GM23338 (cell line): ENCODE data around the gene TTC33.

ENCODE experiments used
- CREB1 ChIP-seq: fragments of 250-450 bp; sonication (Bioruptor Pico); IDR thresholded peaks from 2 replicates; pipeline ENCODE4 v1.5.0; 2020; ENCODE audit warnings: low read depth, mild to moderate bottlenecking, moderate library complexity
- EZH2 ChIP-seq: fragments of 200-600 bp; sonication (generic); IDR thresholded peaks from one replicate; pipeline ENCODE4 v1.8.0; 2017; ENCODE audit warnings: antibody characterized with exemption, mild to moderate bottlenecking, low read depth; ENCODE audit not compliant: unreplicated experiment
- EZH2phosphoT487 ChIP-seq: fragments of 200-600 bp; sonication (generic); IDR thresholded peaks from one replicate; pipeline ENCODE4 v1.8.1; 2018; ENCODE audit warnings: antibody characterized with exemption; ENCODE audit not compliant: unreplicated experiment
- JUNB ChIP-seq: IDR thresholded peaks from one replicate; pipeline ENCODE4 v1.6.1; 2016; ENCODE audit warnings: antibody characterized with exemption; ENCODE audit not compliant: unreplicated experiment
- NANOG ChIP-seq: IDR thresholded peaks from 2 replicates; pipeline ENCODE4 v1.6.1; 2016; ENCODE audit warnings: antibody characterized with exemption, borderline replicate concordance
- POLR2AphosphoS5 ChIP-seq: IDR thresholded peaks from 2 replicates; pipeline ENCODE4 v1.6.1; 2016; ENCODE audit warnings: antibody characterized with exemption, low read depth
- ZNF114 ChIP-seq: fragments of 250-450 bp; sonication (Bioruptor Pico); IDR thresholded peaks from 2 replicates; pipeline ENCODE4 v1.5.0; 2020; ENCODE audit warnings: mild to moderate bottlenecking, moderate library complexity
- ZNF331 ChIP-seq: fragments of 250-450 bp; sonication (Bioruptor Pico); IDR thresholded peaks from 2 replicates; pipeline ENCODE4 v1.5.0; 2020; ENCODE audit warnings: low read depth, mild to moderate bottlenecking, moderate library complexity
- TF ChIP-seq, protein P1 (sequence below): IDR thresholded peaks from one replicate; pipeline ENCODE4 v1.6.1; 2018; ENCODE audit warnings: antibody characterized with exemption; ENCODE audit not compliant: unreplicated experiment
- TF ChIP-seq, protein P2 (sequence below), 2 experiments: fragments of 200-600 bp in 1 of 2; sonication (generic) in 1 of 2; conservative IDR thresholded peaks; 2 replicates each; pipeline versions ENCODE4 v1.5.1 to v1.6.1; 2016 to 2017; ENCODE audit warnings: antibody characterized with exemption in 2 of 2, low read depth in 2 of 2, mild to moderate bottlenecking in 2 of 2, moderate library complexity in 1 of 2
- TF ChIP-seq, protein P3 (sequence below): fragments of 250-450 bp; sonication (Bioruptor Pico); IDR thresholded peaks from 2 replicates; pipeline ENCODE4 v1.5.0; 2020; ENCODE audit warnings: mild to moderate bottlenecking, moderate library complexity
- TF ChIP-seq, protein P4 (sequence below): IDR thresholded peaks from 2 replicates; pipeline ENCODE4 v1.6.1; 2016; ENCODE audit warnings: antibody characterized with exemption

DNA sequence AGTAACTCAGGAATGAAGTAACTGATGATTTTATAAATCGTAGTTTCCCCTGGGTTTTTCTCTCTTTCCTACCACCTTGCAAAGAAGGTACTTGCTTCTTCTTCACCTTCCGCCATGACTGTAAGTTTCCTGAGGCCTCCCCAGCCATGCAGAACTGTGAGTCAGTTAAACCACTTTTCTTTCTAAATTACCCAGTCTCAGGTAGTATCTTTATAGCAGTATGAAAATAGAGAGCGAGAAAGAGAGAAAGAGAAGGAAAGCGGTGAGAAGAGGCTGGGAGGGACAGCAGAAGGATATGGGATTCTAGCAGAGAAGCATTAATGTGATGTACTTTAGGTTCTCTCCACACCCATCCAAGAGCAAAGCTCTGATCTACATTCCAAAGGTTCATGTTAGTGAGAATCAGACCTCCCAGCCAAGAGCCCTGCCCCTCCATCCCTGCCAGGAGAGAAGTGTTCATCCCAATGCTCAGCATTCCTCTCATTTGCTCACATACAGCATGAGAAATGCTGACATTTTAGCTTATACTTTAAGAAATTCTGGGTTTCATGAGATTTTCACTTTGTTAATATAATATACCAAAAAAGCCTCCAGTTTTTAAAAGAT lies 261.0 kb downstream of the TTC33 start:
- TF ChIP-seq CREB1 (no peak), EZH2phosphoT487 (no peak), JUNB (no peak), POLR2AphosphoS5 (no peak), EZH2 (no peak), NANOG (no peak), ZNF331 (CRISPR knock-in tag) (no peak), ZNF114 (no peak)
- TF ChIP-seq, protein P1, sequence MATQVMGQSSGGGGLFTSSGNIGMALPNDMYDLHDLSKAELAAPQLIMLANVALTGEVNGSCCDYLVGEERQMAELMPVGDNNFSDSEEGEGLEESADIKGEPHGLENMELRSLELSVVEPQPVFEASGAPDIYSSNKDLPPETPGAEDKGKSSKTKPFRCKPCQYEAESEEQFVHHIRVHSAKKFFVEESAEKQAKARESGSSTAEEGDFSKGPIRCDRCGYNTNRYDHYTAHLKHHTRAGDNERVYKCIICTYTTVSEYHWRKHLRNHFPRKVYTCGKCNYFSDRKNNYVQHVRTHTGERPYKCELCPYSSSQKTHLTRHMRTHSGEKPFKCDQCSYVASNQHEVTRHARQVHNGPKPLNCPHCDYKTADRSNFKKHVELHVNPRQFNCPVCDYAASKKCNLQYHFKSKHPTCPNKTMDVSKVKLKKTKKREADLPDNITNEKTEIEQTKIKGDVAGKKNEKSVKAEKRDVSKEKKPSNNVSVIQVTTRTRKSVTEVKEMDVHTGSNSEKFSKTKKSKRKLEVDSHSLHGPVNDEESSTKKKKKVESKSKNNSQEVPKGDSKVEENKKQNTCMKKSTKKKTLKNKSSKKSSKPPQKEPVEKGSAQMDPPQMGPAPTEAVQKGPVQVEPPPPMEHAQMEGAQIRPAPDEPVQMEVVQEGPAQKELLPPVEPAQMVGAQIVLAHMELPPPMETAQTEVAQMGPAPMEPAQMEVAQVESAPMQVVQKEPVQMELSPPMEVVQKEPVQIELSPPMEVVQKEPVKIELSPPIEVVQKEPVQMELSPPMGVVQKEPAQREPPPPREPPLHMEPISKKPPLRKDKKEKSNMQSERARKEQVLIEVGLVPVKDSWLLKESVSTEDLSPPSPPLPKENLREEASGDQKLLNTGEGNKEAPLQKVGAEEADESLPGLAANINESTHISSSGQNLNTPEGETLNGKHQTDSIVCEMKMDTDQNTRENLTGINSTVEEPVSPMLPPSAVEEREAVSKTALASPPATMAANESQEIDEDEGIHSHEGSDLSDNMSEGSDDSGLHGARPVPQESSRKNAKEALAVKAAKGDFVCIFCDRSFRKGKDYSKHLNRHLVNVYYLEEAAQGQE = no peak
- TF ChIP-seq, protein P2, sequence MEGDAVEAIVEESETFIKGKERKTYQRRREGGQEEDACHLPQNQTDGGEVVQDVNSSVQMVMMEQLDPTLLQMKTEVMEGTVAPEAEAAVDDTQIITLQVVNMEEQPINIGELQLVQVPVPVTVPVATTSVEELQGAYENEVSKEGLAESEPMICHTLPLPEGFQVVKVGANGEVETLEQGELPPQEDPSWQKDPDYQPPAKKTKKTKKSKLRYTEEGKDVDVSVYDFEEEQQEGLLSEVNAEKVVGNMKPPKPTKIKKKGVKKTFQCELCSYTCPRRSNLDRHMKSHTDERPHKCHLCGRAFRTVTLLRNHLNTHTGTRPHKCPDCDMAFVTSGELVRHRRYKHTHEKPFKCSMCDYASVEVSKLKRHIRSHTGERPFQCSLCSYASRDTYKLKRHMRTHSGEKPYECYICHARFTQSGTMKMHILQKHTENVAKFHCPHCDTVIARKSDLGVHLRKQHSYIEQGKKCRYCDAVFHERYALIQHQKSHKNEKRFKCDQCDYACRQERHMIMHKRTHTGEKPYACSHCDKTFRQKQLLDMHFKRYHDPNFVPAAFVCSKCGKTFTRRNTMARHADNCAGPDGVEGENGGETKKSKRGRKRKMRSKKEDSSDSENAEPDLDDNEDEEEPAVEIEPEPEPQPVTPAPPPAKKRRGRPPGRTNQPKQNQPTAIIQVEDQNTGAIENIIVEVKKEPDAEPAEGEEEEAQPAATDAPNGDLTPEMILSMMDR (conservative IDR thresholded peaks at IDR 0.05; ENCODE audit: low read depth in 2 of 2) = no peak
- TF ChIP-seq, protein P3, sequence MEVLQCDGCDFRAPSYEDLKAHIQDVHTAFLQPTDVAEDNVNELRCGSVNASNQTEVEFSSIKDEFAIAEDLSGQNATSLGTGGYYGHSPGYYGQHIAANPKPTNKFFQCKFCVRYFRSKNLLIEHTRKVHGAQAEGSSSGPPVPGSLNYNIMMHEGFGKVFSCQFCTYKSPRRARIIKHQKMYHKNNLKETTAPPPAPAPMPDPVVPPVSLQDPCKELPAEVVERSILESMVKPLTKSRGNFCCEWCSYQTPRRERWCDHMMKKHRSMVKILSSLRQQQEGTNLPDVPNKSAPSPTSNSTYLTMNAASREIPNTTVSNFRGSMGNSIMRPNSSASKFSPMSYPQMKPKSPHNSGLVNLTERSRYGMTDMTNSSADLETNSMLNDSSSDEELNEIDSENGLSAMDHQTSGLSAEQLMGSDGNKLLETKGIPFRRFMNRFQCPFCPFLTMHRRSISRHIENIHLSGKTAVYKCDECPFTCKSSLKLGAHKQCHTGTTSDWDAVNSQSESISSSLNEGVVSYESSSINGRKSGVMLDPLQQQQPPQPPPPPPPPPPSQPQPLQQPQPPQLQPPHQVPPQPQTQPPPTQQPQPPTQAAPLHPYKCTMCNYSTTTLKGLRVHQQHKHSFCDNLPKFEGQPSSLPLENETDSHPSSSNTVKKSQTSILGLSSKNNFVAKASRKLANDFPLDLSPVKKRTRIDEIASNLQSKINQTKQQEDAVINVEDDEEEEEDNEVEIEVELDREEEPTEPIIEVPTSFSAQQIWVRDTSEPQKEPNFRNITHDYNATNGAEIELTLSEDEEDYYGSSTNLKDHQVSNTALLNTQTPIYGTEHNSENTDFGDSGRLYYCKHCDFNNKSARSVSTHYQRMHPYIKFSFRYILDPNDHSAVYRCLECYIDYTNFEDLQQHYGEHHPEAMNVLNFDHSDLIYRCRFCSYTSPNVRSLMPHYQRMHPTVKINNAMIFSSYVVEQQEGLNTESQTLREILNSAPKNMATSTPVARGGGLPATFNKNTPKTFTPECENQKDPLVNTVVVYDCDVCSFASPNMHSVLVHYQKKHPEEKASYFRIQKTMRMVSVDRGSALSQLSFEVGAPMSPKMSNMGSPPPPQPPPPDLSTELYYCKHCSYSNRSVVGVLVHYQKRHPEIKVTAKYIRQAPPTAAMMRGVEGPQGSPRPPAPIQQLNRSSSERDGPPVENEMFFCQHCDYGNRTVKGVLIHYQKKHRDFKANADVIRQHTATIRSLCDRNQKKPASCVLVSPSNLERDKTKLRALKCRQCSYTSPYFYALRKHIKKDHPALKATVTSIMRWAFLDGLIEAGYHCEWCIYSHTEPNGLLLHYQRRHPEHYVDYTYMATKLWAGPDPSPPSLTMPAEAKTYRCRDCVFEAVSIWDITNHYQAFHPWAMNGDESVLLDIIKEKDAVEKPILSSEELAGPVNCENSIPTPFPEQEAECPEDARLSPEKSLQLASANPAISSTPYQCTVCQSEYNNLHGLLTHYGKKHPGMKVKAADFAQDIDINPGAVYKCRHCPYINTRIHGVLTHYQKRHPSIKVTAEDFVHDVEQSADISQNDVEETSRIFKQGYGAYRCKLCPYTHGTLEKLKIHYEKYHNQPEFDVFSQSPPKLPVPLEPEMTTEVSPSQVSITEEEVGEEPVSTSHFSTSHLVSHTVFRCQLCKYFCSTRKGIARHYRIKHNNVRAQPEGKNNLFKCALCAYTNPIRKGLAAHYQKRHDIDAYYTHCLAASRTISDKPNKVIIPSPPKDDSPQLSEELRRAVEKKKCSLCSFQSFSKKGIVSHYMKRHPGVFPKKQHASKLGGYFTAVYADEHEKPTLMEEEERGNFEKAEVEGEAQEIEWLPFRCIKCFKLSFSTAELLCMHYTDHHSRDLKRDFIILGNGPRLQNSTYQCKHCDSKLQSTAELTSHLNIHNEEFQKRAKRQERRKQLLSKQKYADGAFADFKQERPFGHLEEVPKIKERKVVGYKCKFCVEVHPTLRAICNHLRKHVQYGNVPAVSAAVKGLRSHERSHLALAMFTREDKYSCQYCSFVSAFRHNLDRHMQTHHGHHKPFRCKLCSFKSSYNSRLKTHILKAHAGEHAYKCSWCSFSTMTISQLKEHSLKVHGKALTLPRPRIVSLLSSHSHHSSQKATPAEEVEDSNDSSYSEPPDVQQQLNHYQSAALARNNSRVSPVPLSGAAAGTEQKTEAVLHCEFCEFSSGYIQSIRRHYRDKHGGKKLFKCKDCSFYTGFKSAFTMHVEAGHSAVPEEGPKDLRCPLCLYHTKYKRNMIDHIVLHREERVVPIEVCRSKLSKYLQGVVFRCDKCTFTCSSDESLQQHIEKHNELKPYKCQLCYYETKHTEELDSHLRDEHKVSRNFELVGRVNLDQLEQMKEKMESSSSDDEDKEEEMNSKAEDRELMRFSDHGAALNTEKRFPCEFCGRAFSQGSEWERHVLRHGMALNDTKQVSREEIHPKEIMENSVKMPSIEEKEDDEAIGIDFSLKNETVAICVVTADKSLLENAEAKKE (CRISPR knock-in tag) = no peak
- TF ChIP-seq, protein P4, sequence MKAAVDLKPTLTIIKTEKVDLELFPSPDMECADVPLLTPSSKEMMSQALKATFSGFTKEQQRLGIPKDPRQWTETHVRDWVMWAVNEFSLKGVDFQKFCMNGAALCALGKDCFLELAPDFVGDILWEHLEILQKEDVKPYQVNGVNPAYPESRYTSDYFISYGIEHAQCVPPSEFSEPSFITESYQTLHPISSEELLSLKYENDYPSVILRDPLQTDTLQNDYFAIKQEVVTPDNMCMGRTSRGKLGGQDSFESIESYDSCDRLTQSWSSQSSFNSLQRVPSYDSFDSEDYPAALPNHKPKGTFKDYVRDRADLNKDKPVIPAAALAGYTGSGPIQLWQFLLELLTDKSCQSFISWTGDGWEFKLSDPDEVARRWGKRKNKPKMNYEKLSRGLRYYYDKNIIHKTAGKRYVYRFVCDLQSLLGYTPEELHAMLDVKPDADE = no peak
